ENCODE measurements around the gene SDR9C7.
"Not testable (repeated sequence)": the region's sequence is repeated elsewhere in the genome, so short reads cannot be mapped to it uniquely, and the experiment has no call there.

SDR9C7 gene

DNA sequence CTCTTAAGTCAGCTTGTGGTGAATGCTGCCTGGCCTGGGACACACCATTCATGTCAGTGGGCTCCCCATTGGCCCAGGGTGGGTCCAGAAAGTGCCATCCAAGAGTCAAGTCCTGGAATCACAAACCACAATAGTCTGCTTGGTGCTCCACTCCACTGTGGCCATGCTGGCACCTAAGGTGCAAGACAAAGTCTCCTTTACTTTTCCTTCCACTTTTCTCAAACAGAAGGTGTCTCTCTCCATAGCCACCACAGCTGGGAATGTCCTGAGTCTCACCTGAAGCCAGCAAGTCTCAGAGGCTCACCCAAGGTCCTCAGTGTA is 14.2 kb upstream of the SDR9C7 start:
- CTCF ChIA-PET, result interaction anchor here (1.2 kb wide), 1 partner anchor 48 kb away, joined by 3 read pairs; no protein-coding TSS in a partner anchor
- TF ChIP-seq, protein P1, sequence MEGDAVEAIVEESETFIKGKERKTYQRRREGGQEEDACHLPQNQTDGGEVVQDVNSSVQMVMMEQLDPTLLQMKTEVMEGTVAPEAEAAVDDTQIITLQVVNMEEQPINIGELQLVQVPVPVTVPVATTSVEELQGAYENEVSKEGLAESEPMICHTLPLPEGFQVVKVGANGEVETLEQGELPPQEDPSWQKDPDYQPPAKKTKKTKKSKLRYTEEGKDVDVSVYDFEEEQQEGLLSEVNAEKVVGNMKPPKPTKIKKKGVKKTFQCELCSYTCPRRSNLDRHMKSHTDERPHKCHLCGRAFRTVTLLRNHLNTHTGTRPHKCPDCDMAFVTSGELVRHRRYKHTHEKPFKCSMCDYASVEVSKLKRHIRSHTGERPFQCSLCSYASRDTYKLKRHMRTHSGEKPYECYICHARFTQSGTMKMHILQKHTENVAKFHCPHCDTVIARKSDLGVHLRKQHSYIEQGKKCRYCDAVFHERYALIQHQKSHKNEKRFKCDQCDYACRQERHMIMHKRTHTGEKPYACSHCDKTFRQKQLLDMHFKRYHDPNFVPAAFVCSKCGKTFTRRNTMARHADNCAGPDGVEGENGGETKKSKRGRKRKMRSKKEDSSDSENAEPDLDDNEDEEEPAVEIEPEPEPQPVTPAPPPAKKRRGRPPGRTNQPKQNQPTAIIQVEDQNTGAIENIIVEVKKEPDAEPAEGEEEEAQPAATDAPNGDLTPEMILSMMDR (conservative IDR thresholded peaks at IDR 0.05; ENCODE audit: low read depth), result no peak
- no peak overlapping the region for H3K27ac ChIP-seq
- POLR2A ChIA-PET (ENCODE audit: low non-redundant PET), result no interaction called here
- DNase-seq (ENCODE audit: low spot score), result no peak

GRCh38 chr12:56947633-56948456 is 13.6 kb upstream of the SDR9C7 start:
- ChIA-PET POLR2A (ENCODE audit: low non-redundant PET) (no interaction called here), CTCF (interaction anchor here (1.2 kb wide), 1 partner anchor 47 kb away, joined by 3 read pairs; no protein-coding TSS in a partner anchor)
- TF ChIP-seq, protein P1 (conservative IDR thresholded peaks at IDR 0.05; ENCODE audit: low read depth), result no peak
- H3K27ac ChIP-seq, result no peak overlapping the region
- no peak for DNase-seq (ENCODE audit: low spot score)

- no peak for DNase-seq (ENCODE audit: low spot score)
- no peak overlapping the region for H3K27ac ChIP-seq
- POLR2A ChIA-PET (ENCODE audit: low non-redundant PET), result no interaction called here
- TF ChIP-seq, protein P1 (conservative IDR thresholded peaks at IDR 0.05; ENCODE audit: low read depth), result no peak
- CTCF ChIA-PET, result interaction anchor here (0.7 kb wide), 1 partner anchor 44 kb away, joined by 3 read pairs; no protein-coding TSS in a partner anchor
Observed at GRCh38 chr12:56943878-56944277, 9.7 kb upstream of the SDR9C7 start.

- DNase-seq (ENCODE audit: low spot score); POLR2A ChIA-PET (ENCODE audit: low non-redundant PET): not testable (repeated sequence)
- H3K27ac ChIP-seq, result peak overlapping the region; percentile 30; the same call in 1 of the 2 replicates
- CTCF ChIA-PET, result interaction anchor here (0.7 kb wide), 1 partner anchor 44 kb away, joined by 3 read pairs; no protein-coding TSS in a partner anchor
Observed at GRCh38 chr12:56943374-56943773, 9.2 kb upstream of the SDR9C7 start.

GRCh38 chr12:56941299-56942017 is 7.2 kb upstream of the SDR9C7 start:
- ChIA-PET CTCF (interaction anchor here (0.5 kb wide), 1 partner anchor 66 kb away, joined by 4 read pairs; no protein-coding TSS in a partner anchor), POLR2A (ENCODE audit: low non-redundant PET) (no interaction called here)
- peak overlapping the region; percentile 94 for H3K27ac ChIP-seq

GRCh38 chr12:56940942-56941298 is 6.7 kb upstream of the SDR9C7 start:
- POLR2A ChIA-PET (ENCODE audit: low non-redundant PET), result not testable (repeated sequence)

More at GRCh38 chr12:56941299-56942017, 7.2 kb upstream of the SDR9C7 start:
- DNase-seq (ENCODE audit: low spot score), result peak; percentile 68
- TF ChIP-seq, protein P1 (conservative IDR thresholded peaks at IDR 0.05; ENCODE audit: low read depth), result no peak

DNA sequence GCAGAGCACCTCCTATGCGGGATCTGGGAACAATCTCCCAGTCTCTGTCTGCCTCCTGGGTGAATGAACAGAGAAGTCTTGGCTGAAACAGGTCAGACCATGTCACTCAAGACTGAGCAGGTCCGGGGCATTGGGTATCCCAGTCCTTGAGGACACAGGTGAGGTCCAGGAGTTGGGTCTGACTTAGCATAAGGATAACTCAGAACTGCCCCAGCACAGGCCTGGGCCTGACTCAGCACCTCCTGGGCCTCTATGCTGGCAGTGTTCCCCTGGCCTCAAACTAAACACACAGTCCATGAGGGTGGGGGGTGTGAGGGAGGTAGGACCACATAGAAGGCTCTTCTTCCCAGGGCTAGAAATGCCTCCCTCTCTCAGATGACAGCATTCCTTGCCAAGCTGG is 1.5 kb upstream of the SDR9C7 start:
- TF ChIP-seq, protein P1 (conservative IDR thresholded peaks at IDR 0.05; ENCODE audit: low read depth), result no peak
- no peak for DNase-seq (ENCODE audit: low spot score)
- CTCF ChIA-PET, result interaction anchor here (0.6 kb wide), 2 partner anchors 87 to 265 kb away, joined by 3 read pairs; no protein-coding TSS in a partner anchor
- no peak overlapping the region for H3K27ac ChIP-seq
- POLR2A ChIA-PET (ENCODE audit: low non-redundant PET), result no interaction called here

More at GRCh38 chr12:56940942-56941298, 6.7 kb upstream of the SDR9C7 start:
- peak overlapping the region; percentile 94 for H3K27ac ChIP-seq
- CTCF ChIA-PET; DNase-seq (ENCODE audit: low spot score): not testable (repeated sequence)

All from RWPE1 (cell line).